Body of pancreas (tissue), 4 donors: ENCODE results near the gene C8G. TPM values are rescaled to one million over a fixed set of nuclear protein-coding genes. Genes with fewer than 3 reads are reported as not detected.

Experiments used
- ATAC-seq: fragments of 150-250 bp; one replicate; pipeline ENCODE4 v1.9.1; 2016
- DNase-seq, 4 donors: peaks; one replicate each; pipeline ENCODE4 v3.0.0-alpha.2; 2019
- H3K27ac ChIP-seq, 4 donors: fragments of 200-600 bp; sonication (generic); 1 replicate in 3 of 4; 2 replicates in 1 of 4; pipeline versions ENCODE4 v1.5.1 to v1.6.1; 2016 to 2019; ENCODE audit warnings: mild to moderate bottlenecking in 1 of 4, mixed read lengths in 1 of 4, moderate library complexity in 1 of 4
- H3K27me3 ChIP-seq, 2 donors: fragments of 200-600 bp; sonication (generic); one replicate each; pipeline ENCODE4 v1.6.0; 2016; ENCODE audit warnings: mild to moderate bottlenecking in 1 of 2
- H3K36me3 ChIP-seq, 2 donors: fragments of 200-600 bp; sonication (generic); replicated peaks in 1 of 2; 2 replicates each; pipeline ENCODE4 v1.5.1; 2016; ENCODE audit warnings: low read depth in 2 of 2; ENCODE audit not compliant: insufficient read depth in 1 of 2
- H3K4me1 ChIP-seq: fragments of 200-600 bp; sonication (generic); one replicate; pipeline ENCODE4 v1.6.0; 2016
- H3K4me3 ChIP-seq, 2 donors: fragments of 200-600 bp; sonication (generic); 1 replicate in 1 of 2; 2 replicates in 1 of 2; pipeline ENCODE4 v1.5.1; 2016 to 2019
- H3K9me3 ChIP-seq, 3 donors: fragments of 200-600 bp; sonication (generic); 1 replicate in 2 of 3; 2 replicates in 1 of 3; pipeline ENCODE4 v1.5.1; 2016
- CTCF ChIP-seq, 7 experiments: fragments of 450-650 bp in 4 of 7; fragments of 200-600 bp in 3 of 7; sonication (generic) in 3 of 7; IDR thresholded peaks; one replicate each; pipeline ENCODE4 v1.5.1; 2016 to 2019; ENCODE audit warnings: antibody characterized with exemption in 7 of 7
- POLR2A ChIP-seq, 3 donors: fragments of 450-650 bp; IDR thresholded peaks; one replicate each; pipeline ENCODE4 v1.6.1; 2016; ENCODE audit warnings: antibody characterized with exemption in 3 of 3, mild to moderate bottlenecking in 2 of 3
- WGBS, 2 donors: methylation state at CpG; one replicate each; pipeline ENCODE4 v1.1.5; 2017; 5-methylcytosine and 5-hydroxymethylcytosine counted together
- intact Hi-C: fragments of 100-400 bp; cut with DNase I; formaldehyde crosslinking; loops from one replicate; pipeline ENCODE4 v1.15.1; 2023
- total RNA-seq, 2 donors: library from RNA; depleted of rRNA; stranded (reverse); fragments of >200 nt; gene quantifications; one replicate each; pipeline ENCODE4 v1.1.0, GENCODE V29; 2016

Gene C8G
- total RNA-seq, 2 donors from 2014 or later: not detected

- intact Hi-C loops: no loop called here
- TF ChIP-seq CTCF (IDR thresholded peaks at IDR 0.05) (no peak), POLR2A (IDR thresholded peaks at IDR 0.05) (no peak)
- no peak overlapping the region for H3K4me3 ChIP-seq
- DNase-seq (no peak), ATAC-seq (no peak)
- no peaks in the 10 kb centered on the region for H3K36me3 ChIP-seq
- no peaks in the 10 kb centered on the region for H3K27me3 ChIP-seq
- no peaks in the 10 kb centered on the region for H3K9me3 ChIP-seq
- no peak overlapping the region for H3K27ac ChIP-seq
- H3K4me1 ChIP-seq: peaks cover 21% of the 10 kb centered on the region
- 87% methylated on average over 5 to 10 of the region's 14 CpGs for WGBS, 2 donors
Observed at GRCh38 chr9:136955202-136955942, 10.3 kb downstream of the C8G start.

DNA sequence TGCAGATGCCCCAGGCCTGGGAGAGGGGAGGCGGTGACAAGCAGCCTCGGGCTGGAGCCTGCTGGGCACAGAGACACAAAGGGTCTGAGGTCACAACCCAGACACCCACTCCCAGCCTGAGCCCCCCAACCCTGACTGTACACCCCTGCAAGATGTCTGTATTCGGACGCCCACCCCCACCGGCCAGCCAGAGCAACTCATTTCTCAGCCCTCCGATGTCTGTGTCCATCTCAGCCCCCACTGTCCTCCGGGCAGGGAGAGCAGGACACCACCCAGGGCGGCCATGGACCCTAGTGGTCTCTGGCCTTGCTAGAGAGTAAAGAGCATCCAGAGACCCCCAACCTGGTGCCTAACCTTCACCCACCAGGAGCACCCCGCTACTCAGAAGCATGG is 10.9 kb downstream of the C8G start:
- ATAC-seq (no peak), DNase-seq (no peak)
- no peaks in the 10 kb centered on the region for H3K9me3 ChIP-seq
- no peak overlapping the region for H3K27ac ChIP-seq
- no peaks in the 10 kb centered on the region for H3K27me3 ChIP-seq
- H3K4me3 ChIP-seq: no peak overlapping the region
- intact Hi-C loops: no loop called here
- H3K36me3 ChIP-seq: no peaks in the 10 kb centered on the region
- TF ChIP-seq CTCF (IDR thresholded peaks at IDR 0.05) (no peak), POLR2A (IDR thresholded peaks at IDR 0.05) (no peak)
- H3K4me1 ChIP-seq: peaks cover 15% of the 10 kb centered on the region
- WGBS, 2 donors: 90 to 100% methylated on average over 2 to 9 of the region's 9 CpGs

- DNase-seq (no peak), ATAC-seq (no peak)
- TF ChIP-seq CTCF (IDR thresholded peaks at IDR 0.05): no peak
- TF ChIP-seq POLR2A (IDR thresholded peaks at IDR 0.05): no peak
- Histone ChIP-seq H3K27ac (no peak overlapping the region), H3K9me3 (no peaks in the 10 kb centered on the region), H3K4me1 (peaks cover 9% of the 10 kb centered on the region), H3K27me3 (no peaks in the 10 kb centered on the region), H3K4me3 (no peak overlapping the region), H3K36me3 (no peaks in the 10 kb centered on the region)
- intact Hi-C loops: no loop called here
- WGBS, 2 donors: 88 to 95% methylated on average over 4 of the region's 4 CpGs
Observed at GRCh38 chr9:136956604-136957003, 11.6 kb downstream of the C8G start.

GRCh38 chr9:136957461-136957860 is 12.4 kb downstream of the C8G start:
- Histone ChIP-seq H3K4me1 (peaks cover under 1% of the 10 kb centered on the region), H3K27ac (no peak overlapping the region), H3K4me3 (no peak overlapping the region), H3K9me3 (no peaks in the 10 kb centered on the region), H3K36me3 (no peaks in the 10 kb centered on the region), H3K27me3 (no peaks in the 10 kb centered on the region)
- intact Hi-C loops: no loop called here
- 73 to 94% methylated on average over 1 of the region's 1 CpG for WGBS, 2 donors
- TF ChIP-seq CTCF (IDR thresholded peaks at IDR 0.05) (no peak), POLR2A (IDR thresholded peaks at IDR 0.05) (no peak)
- ATAC-seq (no peak), DNase-seq (no peak)

DNA sequence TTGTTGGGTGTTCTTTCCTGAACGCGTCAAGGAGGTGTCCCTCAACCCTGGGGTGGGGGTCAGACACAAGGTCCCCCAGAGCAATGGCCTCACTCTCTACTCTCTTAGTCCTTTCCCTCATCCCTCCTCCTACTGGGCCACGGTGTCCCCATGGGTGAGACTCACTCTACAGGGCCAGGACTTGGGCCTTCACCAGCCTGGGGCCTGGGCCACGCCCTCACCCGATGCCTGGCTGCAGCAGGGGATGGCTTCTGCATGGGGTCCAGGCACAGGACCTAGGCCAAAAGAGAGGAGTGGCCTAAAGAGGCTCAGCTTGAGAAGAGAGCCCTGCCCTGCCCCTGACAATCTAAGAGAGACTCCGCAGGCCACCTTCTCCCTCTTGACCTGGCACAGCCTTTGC is 12.9 kb downstream of the C8G start:
- no peaks in the 10 kb centered on the region for H3K27me3 ChIP-seq
- ATAC-seq (no peak), DNase-seq (no peak)
- H3K27ac ChIP-seq: no peak overlapping the region
- no peaks in the 10 kb centered on the region for H3K36me3 ChIP-seq
- H3K4me3 ChIP-seq: no peak overlapping the region
- intact Hi-C loops: no loop called here
- TF ChIP-seq CTCF (IDR thresholded peaks at IDR 0.05) (no peak), POLR2A (IDR thresholded peaks at IDR 0.05) (no peak)
- no peaks in the 10 kb centered on the region for H3K4me1 ChIP-seq
- H3K9me3 ChIP-seq: no peaks in the 10 kb centered on the region
- 88 to 100% methylated on average over 3 to 5 of the region's 6 CpGs for WGBS, 2 donors
